ENCODE measurements around the gene H6PD.

The H6PD gene

GRCh38 chr1:9269721-9270120, 35.1 kb downstream of the H6PD start:
- Histone ChIP-seq H3K4me3 (no peak overlapping the region), H3K27ac (no peak overlapping the region)
- no peak for TF ChIP-seq CTCF (IDR thresholded peaks at IDR 0.05)
- DNase-seq (ENCODE audit: low spot score), result no peak

- H3K27ac ChIP-seq, result no peak overlapping the region
- H3K4me3 ChIP-seq, result no peak overlapping the region
- no peak for DNase-seq (ENCODE audit: low spot score)
- no peak for TF ChIP-seq CTCF (IDR thresholded peaks at IDR 0.05)
Measured at GRCh38 chr1:9270290-9270883, 35.8 kb downstream of the H6PD start.

GRCh38 chr1:9271283-9271682, 36.7 kb downstream of the H6PD start:
- H3K27ac ChIP-seq, result no peak overlapping the region

GRCh38 chr1:9271861-9272595, 37.5 kb downstream of the H6PD start:
- DNase-seq (ENCODE audit: low spot score), result no peak
- H3K4me3 ChIP-seq, result no peak overlapping the region
- no peak for TF ChIP-seq CTCF (IDR thresholded peaks at IDR 0.05)
- no peak overlapping the region for H3K27ac ChIP-seq

More at GRCh38 chr1:9271283-9271682, 36.7 kb downstream of the H6PD start:
- TF ChIP-seq CTCF (IDR thresholded peaks at IDR 0.05), result no peak
- no peak overlapping the region for H3K4me3 ChIP-seq
- no peak for DNase-seq (ENCODE audit: low spot score)

- DNase-seq (ENCODE audit: low spot score), result no peak
- Histone ChIP-seq H3K4me3 (no peak overlapping the region), H3K27ac (no peak overlapping the region)
- TF ChIP-seq CTCF (IDR thresholded peaks at IDR 0.05), result no peak
Measured at GRCh38 chr1:9273177-9273576, 38.6 kb downstream of the H6PD start.

GRCh38 chr1:9275161-9275560, 40.6 kb downstream of the H6PD start:
- H3K4me3 ChIP-seq, result no peak overlapping the region
- DNase-seq (ENCODE audit: low spot score), result peak; percentile 68
- TF ChIP-seq CTCF (IDR thresholded peaks at IDR 0.05), result no peak
- no peak overlapping the region for H3K27ac ChIP-seq

GRCh38 chr1:9275567-9276034, 41.0 kb downstream of the H6PD start:
- peak; percentile 79 for DNase-seq (ENCODE audit: low spot score)
- no peak for TF ChIP-seq CTCF (IDR thresholded peaks at IDR 0.05)
- Histone ChIP-seq H3K27ac (no peak overlapping the region), H3K4me3 (no peak overlapping the region)
